Epidermal melanocyte (primary cell): Measurements from ENCODE around the gene ZNF292.
"Not testable (repeated sequence)": the region's sequence is repeated elsewhere in the genome, so short reads cannot be mapped to it uniquely, and the experiment has no call there.

Experiments
- DNase-seq: peaks from one replicate; pipeline ENCODE4 v3.0.0; 2011; ENCODE audit warnings: low spot score; ENCODE audit not compliant: insufficient read length

ZNF292 gene

DNA sequence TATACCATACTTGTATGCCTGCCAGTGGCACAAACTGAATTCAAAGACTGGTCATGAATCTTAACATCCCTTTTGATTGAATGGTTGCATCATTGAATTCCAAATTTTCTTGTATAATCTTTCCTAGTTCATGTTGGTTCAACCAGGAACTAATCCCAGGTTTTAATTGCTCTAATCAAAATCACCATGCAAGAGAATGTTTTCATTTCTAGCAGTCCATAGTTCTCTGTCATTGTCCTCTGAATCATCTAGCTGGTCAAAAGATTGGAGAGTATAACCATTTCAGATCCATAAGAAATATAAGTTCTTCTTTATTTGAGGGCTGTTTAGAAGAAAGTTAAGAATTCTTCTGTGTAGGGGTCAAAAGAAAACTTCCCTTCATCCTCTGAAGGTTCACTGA is 57.2 kb downstream of the ZNF292 start:
- DNase-seq = no peak

DNA sequence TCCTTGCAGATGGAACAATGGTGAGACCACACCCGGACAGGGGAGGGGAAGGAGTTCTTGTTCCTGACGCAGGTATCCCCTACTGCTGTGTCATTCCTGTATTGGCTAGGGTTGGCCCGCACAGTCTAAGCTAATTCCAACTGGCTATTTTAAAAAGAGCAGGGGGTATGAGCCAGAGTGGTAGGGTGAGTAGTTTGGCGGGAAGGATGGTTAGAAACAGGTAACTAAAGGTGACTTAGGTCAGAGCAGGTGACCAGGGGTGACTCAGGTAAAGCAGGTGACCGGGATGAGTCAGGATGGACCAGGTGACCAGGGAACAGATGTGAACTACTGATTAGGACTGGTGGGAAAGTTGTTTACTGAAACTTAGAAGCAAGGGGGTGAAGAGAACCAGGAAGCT is 58.0 kb downstream of the ZNF292 start:
- DNase-seq = no peak

- no peak for DNase-seq
Observed at GRCh38 chr6:87214831-87215230, 59.5 kb downstream of the ZNF292 start.

DNA sequence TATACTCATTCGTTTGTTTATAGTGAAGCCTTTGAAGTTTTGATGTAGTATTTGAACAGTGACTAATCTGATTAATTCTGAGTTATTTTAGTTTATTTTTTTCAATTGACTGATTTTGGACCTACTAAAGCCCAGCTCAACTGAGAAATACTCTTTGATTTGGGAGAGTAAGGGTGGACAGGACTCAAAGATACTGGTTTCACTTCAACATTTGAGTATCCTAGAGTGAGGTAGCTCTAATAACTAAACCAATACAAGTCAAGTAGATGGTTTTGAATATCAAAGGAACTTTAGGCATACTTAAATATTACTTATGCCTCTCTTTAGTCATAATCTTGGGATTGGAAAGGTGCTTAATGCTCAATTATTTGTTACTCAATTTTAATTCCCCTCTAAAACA is 65.6 kb downstream of the ZNF292 start:
- no peak for DNase-seq

DNA sequence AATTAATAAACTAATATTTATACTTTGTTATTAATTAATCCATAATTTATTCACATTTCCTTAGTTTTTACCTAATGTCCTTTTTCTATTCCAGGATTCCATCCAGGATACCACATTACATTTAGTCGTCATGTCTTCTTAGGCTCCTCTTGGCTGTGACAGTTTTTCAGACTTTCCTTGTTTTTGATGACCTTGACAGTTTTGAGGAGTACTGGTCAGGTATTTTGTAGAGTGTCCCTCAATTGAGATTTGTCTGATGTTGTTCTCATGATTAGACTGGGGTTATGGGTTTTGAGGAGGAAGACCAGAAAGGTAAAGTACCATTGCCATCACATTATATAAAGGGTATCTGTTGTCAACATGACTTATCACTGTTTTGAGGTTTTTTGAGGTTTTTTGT is 67.3 kb downstream of the ZNF292 start:
- DNase-seq = no peak

- DNase-seq = no peak
Observed at GRCh38 chr6:87224971-87225370, 69.6 kb downstream of the ZNF292 start.

DNA sequence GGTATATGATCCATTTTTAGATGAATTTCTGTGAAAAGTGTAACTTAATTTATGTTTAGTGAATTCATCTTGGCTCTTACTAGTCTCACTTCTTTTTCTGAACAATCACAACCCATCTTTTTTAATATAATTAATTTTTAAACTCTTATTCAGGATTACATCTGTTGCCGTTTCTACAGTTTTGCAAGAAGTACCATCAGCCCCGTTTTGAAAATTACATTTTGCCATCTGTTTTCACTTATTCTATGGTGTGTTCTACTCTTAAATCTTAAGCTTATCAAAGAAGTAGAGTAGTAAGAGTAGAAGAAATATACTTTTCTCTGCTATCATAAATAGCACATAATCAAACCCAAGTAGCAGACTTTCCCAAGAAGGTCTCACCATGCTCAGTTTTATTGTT is 70.1 kb downstream of the ZNF292 start:
- no peak for DNase-seq

GRCh38 chr6:87225937-87226336 is 70.6 kb downstream of the ZNF292 start:
- no peak for DNase-seq

- DNase-seq = no peak
Observed at GRCh38 chr6:87230801-87231200, 75.4 kb downstream of the ZNF292 start.

- peak; percentile 26 for DNase-seq
Observed at GRCh38 chr6:87237804-87238203, 82.4 kb downstream of the ZNF292 start.

- DNase-seq = not testable (repeated sequence)
Observed at GRCh38 chr6:87239098-87239635, 83.8 kb downstream of the ZNF292 start.

DNA sequence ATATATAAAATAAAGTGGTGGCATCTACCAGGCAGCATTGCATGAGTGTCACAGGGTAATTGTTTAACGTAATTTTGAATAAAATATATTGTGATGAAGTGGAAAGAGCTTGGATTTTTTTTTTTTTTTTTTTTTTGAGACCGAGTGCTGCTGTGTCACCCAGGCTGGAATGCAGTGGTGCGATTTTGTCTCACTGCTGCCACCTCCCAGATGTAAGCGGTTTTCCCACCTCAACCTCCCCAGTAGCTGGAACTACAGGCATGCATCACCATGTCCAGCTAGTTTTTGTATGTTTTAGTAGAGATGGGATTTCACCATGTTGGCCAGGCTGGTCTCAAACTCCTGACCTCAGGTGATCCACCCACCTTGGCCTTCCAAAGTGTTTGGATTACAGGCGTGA is 85.9 kb downstream of the ZNF292 start:
- DNase-seq = no peak

DNA sequence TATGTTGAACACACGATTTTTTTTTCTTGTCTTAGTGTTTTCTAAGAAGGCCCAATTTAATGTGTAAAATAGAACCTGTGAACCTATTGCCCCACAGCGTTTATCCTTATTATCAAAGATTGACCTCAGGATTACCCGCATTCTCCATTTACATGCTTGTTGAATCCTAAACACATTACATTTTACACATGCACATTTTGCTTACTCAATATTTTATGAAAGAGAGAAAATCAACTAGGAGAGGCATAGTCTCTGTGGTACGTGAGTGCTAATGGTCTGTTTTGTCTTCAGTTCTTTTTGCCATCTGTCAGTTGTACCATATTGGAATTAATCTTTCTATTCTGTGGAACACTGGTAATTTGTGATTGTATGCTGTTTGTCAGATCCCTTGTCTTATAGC is 86.9 kb downstream of the ZNF292 start:
- DNase-seq = no peak

- DNase-seq = peak; percentile 20
Observed at GRCh38 chr6:87243812-87244211, 88.4 kb downstream of the ZNF292 start.

GRCh38 chr6:87244380-87244779 is 89.0 kb downstream of the ZNF292 start:
- DNase-seq = no peak

DNA sequence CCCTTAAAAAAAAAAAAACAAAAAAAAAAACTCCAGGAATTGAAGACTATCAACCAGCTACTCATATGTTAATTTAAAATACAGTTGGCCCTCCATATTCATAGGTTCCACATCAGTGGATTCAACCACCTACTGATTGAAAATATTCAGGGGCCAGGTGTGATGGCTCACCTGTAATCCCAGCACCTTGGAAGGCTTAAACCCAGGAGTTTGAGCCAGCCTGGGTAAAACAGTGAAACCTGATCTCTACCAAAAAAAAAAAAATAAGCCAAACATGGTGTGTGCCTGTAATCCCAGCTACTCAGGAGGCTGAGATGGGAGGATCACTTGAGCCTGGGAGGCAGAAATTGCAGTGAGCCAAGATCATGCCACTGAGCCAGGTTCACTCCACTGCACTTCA is 94.7 kb downstream of the ZNF292 start:
- no peak for DNase-seq

DNA sequence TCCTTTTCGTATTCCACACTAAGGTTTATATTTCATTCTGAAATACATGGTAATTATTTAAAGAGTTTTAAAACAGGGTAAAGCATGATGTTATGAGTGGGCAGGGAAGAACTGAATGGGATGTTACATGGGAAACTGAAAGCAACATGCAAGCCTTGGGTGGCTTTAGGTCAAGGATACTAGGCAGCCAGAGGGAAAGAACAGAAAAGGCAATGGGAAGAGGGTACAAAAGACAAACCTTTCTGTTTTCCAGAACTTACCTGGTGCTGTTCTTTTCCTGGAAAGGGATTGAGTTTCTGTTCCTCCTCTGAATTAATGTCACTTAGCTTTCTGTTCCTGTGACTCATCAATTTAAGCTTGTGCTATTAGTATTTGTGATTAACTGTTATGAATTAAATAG is 95.9 kb downstream of the ZNF292 start:
- DNase-seq = no peak

GRCh38 chr6:87251725-87252124 is 96.4 kb downstream of the ZNF292 start:
- no peak for DNase-seq

DNA sequence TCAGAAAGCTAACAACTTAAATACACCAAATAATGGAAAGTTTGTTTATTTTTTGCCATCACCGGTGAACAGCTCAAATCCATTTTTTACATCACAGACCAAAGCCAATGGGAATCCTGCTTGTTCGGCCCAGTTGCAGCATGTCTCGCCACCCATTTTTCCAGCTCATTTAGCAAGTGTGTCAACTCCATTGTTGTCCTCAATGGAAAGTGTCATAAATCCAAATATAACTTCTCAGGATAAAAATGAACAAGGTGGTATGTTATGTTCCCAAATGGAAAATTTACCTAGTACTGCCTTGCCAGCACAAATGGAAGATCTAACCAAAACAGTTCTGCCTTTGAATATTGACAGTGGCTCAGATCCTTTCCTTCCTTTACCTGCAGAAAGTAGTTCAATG is 101.7 kb downstream of the ZNF292 start:
- DNase-seq = no peak

- no peak for DNase-seq
Observed at GRCh38 chr6:87257565-87257964, 102.2 kb downstream of the ZNF292 start.

- DNase-seq = no peak
Observed at GRCh38 chr6:87257975-87258374, 102.6 kb downstream of the ZNF292 start.

DNA sequence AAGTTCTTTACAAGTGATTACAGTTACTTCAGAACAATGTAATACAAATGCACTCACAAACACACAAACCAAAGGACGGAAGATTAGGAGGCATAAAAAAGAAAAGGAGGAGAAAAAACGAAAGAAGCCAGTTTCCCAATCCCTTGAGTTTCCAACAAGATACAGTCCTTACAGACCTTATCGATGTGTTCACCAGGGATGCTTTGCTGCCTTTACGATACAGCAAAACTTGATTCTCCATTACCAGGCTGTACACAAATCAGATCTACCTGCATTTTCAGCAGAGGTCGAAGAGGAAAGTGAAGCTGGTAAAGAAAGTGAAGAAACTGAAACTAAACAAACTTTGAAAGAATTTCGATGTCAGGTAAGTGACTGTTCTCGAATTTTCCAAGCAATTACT is 104.4 kb downstream of the ZNF292 start:
- DNase-seq = no peak

DNA sequence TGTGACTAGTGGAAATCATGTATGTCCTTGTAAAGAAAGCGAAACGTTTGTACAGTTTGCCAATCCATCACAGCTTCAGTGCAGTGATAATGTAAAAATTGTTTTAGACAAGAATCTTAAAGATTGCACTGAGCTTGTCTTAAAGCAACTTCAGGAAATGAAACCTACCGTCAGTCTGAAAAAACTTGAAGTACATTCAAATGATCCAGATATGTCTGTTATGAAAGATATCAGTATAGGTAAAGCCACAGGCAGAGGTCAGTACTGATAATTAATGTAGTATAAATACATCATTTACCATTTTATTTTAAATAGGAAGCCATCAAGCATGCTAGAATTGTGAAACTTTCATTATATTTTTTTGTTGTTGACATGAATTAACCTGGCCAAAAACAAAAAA is 106.2 kb downstream of the ZNF292 start:
- no peak for DNase-seq

DNA sequence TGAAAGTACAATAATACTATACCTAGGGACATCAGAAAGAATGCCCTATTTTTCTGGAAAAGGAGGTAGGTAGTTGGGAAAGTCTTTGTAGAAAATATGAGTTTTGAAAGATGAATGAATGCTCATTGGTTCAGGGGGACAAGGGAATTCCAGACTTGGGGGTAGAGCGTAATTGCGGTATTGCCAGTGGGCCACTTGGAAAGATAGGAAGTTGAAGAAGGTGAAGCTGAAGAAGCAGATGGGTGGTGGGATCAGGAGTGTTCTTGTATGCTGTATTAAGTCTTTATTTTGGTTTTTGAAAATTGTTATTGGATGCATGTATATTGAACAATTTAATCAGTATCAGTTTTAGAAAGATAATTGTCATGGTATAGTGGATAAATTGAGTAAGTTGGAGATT is 109.1 kb downstream of the ZNF292 start:
- no peak for DNase-seq
